ENCODE data around the gene SLC44A3. TPM values are rescaled to one million over a fixed set of nuclear protein-coding genes. Genes with fewer than 3 reads are reported as not detected.

The SLC44A3 gene
- total and polyA plus RNA-seq, 12 donors: 1.2 to 9.4 (median 4.8) TPM

GRCh38 chr1:94942171-94943128 is 122.3 kb downstream of the SLC44A3 start:
- DNase-seq (no peak), ATAC-seq (no peak)
- WGBS, 2 donors: 84 to 95% methylated on average over 8 of the region's 8 CpGs
- TF ChIP-seq CTCF (IDR thresholded peaks at IDR 0.05): no peak
- H3K27ac ChIP-seq: no peak overlapping the region
- H3K4me3 ChIP-seq: no peak overlapping the region
- intact Hi-C loops (cut with DNase I): no loop called here
- no peaks in the 10 kb centered on the region for H3K27me3 ChIP-seq
- peaks cover 0 to 29% (median 8%) of the 10 kb centered on the region in 9 donors for H3K4me1 ChIP-seq
- H3K9me3 ChIP-seq: no peaks in the 10 kb centered on the region
- H3K36me3 ChIP-seq: no peaks in the 10 kb centered on the region

Other genes starting within 250 kb of the SLC44A3 start
- 100 to 1,000 TPM in 2 of 10 donors, 10 to 100 TPM in 8; 45.8 to 108 (median 67.2) TPM for gene CNN3, start 106.8 kb downstream of the SLC44A3 start, total RNA-seq
- gene CNN3, start 106.8 kb downstream of the SLC44A3 start, polyA plus RNA-seq: 10 to 100 TPM; 28.0 to 58.3 TPM